HG02885 (cell line): Measurements from ENCODE around the gene GHSR.

Experiments used
- ATAC-seq: cut with Tn5 transposase; IDR thresholded peaks from one replicate; pipeline ENCODE4 v1.9.1; 2021; ENCODE audit warnings: mild to moderate bottlenecking; ENCODE audit not compliant: unreplicated experiment, poor library complexity

The GHSR gene, protein sequence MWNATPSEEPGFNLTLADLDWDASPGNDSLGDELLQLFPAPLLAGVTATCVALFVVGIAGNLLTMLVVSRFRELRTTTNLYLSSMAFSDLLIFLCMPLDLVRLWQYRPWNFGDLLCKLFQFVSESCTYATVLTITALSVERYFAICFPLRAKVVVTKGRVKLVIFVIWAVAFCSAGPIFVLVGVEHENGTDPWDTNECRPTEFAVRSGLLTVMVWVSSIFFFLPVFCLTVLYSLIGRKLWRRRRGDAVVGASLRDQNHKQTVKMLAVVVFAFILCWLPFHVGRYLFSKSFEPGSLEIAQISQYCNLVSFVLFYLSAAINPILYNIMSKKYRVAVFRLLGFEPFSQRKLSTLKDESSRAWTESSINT

DNA sequence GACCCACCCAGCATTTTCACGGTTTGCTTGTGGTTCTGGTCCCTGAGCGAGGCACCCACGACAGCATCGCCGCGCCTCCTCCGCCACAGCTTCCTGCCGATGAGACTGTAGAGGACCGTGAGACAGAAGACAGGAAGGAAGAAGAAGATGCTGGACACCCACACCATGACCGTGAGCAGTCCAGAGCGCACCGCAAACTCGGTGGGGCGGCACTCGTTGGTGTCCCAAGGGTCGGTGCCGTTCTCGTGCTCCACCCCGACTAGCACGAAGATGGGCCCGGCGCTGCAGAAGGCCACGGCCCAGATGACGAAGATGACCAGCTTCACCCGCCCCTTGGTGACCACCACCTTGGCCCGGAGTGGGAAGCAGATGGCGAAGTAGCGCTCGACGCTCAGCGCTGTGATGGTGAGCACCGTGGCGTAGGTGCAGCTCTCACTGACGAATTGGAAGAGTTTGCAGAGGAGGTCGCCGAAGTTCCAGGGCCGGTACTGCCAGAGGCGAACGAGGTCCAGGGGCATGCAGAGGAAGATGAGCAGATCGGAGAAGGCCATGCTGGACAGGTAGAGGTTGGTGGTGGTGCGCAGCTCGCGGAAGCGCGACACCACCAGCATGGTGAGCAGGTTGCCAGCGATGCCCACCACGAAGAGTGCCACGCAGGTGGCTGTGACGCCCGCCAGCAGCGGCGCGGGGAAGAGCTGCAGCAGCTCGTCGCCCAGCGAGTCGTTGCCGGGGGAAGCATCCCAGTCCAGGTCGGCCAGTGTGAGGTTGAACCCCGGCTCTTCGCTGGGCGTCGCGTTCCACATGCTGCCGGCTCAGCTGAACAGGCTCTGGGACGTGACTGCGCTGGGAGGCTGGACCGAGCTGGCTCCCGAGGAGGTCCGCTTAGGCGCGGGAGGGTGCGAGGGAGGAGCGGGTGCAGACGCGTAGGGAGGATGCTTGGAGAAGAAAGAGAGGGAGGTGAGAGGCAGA, at the start of gene GHSR:
TSS of gene GHSR (minus strand) at position 846 of the 969 bp plus-strand sequence. CDS start at position 803, 43 bp downstream.
- no peak for ATAC-seq

DNA sequence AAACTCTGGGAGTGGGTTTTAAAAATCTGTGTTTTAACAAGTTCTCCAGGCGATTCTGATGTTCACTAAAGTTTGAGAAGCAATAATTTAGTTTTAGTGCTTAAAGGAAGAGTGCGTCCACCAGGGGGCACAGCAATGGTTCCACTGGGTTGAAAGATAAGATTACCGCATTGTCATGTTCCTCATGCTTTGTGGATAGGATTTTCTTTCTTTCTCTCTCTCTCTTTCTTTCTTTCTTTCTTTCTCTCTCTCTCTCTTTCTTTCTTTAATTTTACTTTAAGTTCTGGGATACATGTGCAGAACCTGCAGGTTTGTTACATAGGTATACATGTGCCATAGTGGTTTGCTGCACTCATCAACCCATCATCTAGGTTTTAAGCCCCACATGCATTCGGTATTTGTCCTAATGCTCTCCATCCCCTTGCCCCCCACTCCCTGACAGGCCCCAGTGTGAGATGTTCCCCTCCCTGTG, 42.0 kb upstream of the GHSR start:
- peak; percentile 81 for ATAC-seq

DNA sequence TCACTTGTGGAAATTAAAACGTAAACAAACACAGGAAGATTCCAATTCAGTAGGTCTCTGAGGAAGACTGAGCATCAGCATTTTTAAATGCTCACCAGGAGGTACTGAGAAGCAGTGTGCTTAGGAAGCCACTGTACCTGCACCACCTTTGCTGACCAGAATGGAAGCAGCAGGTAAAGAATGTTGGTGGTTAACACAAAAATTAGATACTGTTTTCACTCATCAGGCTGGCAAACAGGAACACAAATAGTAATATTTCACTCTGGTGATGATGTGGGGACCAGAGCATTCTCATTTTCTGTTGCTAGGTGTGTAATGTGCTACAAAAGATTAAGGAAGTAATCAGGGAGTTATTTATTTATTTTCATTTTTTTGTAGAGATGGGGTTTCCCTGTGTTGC, 29.9 kb upstream of the GHSR start:
- ATAC-seq = no peak

DNA sequence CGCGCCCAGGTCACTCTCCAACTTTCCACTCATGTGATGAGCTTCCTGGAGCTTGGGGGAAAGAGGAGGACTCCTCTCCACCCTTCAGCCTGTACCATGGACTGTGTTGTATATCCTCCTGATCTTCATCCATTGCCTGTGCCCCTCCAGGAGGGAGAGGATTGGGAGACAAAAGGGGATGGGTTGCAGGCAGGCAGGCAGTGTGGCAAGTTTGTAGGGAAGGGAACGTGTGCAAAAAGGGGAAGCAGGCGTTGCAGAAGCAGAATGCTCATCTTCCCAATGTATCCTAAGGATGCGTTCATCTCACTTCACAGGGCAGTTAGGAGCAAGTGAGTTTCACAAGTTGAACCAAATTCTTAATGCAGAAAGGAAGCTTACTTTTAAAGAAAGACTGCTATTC, 28.1 kb upstream of the GHSR start:
- ATAC-seq = no peak

DNA sequence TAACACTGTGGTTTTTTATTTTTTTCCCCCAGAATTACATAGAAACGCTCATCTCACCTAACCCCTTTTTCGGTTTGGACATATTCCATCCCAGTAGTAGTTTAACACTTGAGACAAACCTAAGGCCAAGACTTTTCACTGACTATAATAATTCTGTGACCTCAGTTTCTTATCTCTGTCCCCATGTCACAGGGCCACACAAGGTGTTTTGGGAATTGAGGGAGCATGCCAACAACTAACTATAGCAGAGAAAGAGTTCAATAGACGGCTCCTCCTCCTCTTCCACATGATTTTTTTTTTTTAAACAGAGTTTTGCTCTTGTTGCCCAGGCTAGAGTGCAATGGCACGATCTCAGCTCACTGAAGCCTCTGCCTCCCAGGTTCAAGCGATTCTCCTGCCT, 27.4 kb upstream of the GHSR start:
- ATAC-seq = no peak

DNA sequence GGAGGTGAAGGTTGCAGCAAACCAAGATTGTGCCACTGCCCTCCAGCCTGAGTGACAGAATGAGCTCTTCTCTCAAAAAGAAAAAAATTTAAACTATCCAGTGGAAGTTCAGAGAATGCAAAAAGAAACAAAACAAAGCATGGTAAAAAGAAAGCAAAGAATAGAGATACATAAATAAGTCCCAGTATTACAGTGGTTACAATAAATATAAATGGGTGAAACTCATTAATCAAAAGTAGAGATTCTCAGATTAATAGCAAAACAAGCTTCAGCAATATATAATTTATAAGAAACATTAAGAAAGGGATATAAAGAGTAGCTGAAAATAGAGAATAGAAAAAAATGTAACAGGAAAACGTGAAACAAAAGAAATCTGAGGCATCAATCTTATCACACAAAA, 23.6 kb upstream of the GHSR start:
- no peak for ATAC-seq

DNA sequence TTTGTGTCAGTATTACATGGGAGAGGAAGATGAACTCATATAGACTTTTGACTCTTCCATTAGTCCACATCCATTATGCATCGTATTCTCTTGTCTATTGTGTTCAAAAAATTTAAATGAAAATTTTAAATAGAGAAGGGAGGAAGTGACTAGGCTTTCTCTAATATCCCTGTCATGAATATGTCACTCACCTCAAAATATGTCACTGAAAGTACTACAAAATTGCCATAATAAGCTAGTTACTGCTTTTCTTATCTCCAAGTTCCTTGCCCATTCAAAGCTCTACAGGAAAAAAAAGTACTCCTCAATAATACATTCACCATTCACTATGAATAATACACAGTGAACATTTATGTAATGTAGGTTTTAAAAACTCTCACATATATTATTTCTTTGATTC, 22.3 kb upstream of the GHSR start:
- no peak for ATAC-seq

DNA sequence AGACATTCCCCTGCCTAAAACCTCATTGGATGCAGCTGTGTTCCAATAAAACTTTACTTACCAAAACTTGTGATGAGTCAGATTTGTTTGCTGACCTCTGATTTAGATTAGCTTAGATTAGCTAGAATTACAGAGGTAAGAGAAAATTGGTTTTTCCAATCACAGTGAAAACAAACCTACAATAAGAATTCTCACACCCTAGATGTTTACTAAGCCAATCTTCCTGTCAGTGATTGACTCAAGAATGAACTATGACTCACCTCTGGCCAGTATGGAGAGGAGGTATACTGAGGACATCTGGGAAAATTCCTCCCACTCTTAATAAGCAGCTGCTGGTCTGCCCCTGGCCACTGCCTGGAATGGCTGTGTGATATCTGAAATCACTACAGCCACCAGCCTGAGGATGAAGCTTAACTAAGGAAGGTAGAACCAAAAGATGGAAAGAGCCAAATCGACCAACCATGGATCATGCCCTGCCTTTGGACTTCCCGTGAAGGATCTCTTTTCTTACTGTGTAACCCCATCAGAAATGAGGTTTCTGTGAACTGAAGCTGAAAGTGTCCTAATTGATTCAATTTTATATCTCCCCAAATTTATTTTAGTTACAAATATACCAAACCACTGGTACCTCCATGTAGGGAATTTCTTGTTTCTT, 19.0 kb upstream of the GHSR start:
- no peak for ATAC-seq

DNA sequence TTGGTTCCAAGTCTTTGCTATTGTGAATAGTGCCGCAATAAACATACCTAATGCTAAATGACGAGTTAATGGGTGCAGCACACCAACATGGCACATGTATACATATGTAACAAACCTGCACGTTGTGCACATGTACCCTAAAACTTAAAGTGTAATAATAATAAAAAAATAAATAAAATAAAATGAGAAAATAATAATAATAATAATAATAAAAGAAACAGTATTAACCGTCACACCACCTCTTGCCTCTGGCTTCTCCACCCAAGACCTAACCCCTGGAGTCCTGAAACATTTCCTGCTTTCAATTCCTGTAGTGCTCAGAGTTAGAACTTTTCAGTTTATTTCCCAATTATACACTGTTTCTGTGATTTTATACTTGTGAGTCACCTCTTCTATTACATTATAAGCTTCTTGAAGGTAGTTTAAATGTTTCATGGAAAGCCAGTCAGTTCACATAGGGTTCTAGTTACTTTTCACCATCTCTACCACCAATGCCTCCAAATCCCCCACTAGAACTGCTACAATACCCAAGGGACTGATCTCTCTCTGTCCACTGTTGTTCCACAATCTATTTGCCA, 18.4 kb upstream of the GHSR start:
- no peak for ATAC-seq

DNA sequence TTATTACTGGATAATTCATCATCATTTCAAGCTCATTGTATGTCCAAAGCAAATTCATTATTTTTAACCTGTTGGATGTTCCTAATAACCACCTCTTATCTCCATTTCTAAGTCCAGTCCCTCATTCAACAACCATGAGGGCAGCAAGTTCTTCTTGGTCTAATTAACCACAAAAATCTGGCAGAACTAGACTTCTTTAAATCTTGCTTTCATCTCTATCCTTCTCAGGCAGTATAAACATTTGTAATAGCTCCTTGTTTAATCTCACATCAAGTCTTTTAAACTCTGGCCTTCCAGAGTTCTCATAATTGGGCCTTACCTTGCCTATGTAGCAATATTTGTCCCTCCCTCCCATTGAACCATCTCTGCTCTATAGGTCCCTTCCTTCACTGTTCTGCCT, 17.0 kb upstream of the GHSR start:
- ATAC-seq = no peak

DNA sequence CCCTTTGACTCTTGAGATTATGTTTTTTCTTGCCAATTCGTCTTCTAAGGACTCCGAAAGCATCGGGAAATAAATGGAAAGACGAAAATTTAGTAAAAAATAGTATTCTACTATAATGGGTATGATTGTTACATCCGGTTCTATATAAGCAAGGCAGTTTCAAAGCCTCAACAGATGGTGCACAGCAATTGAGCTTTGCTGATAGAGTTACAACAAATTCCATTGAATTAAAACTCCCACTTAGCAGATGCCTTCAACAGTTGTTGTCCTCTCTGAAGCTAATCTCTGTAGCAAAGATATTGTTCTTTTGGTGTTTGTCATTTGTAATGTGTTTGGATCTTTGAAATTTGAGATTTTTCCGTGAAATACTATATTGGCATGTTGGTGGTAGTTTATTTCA, 16.1 kb upstream of the GHSR start:
- no peak for ATAC-seq

DNA sequence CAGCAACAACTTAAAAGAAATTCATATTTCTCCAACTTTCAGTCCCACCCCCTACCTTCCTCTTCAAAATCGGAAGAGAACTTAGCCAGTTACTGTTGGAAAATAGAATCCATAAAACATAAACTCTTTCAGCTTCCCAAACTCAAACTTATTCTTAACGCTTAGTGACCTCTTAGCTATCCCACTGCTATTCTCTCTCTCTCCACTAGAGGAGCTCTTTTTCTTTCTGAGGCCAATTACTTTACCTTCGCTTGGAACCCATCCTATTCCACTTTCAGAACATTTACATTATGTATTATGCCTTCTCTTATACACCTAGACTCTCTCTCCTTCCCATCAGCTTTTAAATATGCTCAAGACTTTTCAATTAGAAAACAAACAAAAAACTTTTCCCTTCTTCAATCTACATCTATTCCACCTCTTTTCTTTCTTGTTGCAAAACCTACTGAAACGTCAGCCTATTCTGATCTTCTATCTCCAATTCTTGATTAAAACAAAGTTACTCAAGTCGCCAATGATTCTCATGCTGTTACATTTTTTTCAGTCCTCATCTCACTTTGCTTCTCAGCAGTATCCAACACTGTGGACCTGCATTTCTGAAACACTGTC, 13.4 kb upstream of the GHSR start:
- ATAC-seq = peak; percentile 69

DNA sequence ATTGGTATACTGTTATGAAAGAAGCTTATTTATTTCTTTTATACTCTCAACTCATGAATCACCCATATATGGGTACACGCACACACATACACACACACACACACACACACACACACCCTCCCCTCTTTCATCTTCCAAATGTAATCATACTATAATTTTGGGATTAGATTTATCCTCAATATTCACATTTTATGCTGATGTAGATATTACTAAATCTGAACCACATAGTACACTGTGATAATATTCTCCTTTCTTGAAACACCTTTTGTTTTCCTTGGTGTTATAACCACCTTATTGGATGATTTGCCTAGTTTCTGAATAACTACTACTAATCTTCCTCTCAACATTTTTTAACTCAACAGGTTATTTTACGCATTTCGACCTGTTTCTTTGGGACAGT, 8.1 kb upstream of the GHSR start:
- no peak for ATAC-seq

DNA sequence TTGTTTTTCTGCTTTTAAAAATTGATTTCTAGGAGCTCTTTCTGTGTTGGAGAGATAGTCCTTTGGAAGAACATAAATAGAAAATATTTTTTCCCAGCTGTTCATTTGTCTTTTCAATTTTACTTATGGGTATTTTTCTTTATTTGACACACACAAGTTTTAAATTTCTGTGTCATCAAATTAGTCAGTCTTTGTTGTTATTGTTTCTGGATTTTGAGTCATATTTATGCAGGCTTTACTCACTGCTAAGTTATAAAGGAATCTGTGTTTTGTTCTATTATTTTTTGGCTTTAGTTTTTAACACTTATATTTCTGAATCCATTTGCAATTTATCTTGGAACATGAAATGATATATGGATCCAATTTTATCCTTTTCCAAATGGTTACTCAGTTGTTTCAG, 5.9 kb upstream of the GHSR start:
- no peak for ATAC-seq

DNA sequence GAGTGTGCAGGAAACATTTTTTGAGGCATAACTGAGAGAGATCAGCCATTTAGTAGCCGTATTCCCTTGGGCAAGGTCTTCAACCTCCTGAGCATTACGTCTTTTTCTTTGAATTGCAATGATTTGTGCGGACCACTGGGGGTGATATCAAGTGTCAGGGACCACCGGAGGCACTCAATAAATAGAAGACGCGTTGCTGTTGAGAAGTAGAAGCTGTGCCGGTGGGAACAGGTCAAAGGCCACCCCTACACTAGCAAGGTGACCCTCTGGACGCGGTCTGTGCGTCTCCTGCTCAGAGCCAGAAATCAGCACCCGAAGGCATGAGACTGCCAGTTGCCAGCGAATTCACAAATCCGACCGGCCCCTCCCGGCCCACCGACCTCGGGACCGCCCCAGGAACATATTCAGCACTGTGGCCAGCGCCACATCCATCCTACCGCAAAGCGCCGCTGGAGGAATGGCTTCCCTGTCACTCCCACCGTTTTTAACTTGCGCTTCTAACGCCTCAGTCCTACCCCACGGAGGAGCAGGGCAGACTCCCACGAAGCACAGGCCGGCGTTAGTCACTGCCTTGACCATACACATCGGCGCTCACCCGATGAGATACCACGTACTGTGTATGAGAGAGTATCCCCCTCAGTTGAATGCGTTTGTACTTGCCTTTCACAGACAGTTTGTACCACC, 1.4 kb upstream of the GHSR start:
- no peak for ATAC-seq

DNA sequence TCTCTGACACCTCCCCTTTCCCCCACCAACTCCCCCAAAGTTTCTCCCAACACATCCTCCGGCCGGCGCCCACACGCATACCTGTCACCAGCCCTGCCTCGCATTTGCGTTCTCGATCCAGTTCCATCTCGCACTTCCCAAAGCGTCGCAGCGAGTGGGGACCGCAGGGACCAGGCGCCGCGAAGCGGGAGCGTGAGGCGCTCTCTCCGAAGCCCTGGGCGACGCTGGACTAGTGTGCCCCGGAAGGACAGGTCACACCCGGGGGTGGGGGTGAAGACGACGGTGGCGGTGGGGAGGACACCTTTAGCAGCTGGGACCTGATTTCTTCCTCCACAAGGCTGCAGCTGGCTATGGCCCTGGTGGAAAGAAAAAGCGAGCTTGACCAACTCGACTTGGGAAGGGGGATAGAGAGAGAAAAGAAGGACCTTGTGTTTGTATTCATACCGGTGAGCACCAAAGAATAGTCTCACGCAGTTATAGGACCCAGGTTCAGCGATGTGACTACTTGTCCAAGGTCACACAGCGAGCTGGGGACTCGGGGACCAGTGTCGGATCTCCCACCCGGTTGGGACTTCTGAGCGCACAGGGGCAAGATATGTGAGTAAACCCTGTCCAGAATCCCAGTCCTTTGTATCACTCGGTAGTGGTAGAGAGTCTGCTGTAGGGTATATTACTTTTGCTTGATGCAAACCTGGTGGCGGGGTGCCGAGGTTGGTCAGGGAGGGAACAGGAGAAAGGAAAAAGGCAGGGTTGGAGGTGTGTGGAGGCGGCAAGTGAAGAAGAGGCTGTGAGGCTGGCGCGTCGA, 607 bp upstream of the GHSR start:
- ATAC-seq = no peak

DNA sequence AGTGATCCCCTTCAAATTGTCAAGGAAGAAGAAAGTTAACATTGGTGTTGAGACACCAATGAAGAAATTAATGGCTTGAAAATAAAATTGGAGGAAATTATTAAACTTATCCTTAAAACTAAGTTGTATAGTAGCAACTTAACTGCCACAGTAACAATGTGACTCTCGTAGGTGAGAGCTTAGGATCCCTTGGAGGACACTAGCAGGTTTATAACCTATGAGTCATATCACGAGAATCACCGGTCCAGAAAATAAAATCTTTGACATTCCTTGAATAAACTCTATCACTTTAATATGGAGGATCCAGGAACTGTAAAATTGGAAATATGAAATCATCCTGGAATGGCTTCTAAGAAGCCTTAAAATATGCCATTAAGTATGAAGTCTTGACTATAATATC, 2.1 kb downstream of the GHSR start:
- no peak for ATAC-seq

DNA sequence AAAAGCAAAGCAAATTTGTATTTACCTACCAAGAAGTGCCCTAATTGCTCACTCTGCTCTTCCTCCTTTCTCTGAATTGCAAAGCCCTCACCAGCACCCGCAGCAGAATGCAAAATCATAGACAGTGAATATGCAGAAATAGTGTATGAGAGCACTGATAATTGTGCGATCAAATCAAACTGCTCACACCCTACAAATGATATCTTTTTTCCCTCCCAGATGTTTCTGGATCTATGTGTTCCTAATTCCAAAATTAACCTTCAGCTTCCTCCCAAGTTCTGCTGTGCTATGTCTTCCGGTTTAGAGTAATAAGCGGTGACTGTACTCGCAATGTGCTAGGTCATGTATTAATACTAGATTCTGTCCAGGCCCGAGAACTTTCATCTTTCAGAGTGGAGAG, 3.4 kb downstream of the GHSR start:
- ATAC-seq = no peak

DNA sequence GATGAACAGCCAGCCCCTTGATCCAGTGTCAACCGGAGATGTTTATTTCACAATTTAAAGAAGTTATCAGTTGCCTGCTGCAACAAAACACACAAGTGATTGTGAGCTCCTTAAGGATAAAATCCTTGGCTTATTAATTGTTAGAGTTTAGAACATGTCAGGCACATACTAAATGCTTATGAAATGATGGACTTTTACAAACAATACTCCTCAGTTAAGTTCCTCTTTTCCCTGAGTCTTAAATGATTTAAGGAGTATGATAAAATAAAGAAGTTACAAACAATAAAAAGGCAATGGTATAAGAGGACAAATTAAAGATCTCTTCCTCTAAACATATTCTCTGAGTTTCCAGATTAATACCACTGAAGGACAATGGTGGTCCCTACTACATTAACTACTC, 5.7 kb downstream of the GHSR start:
- no peak for ATAC-seq
